ENCODE data around the gene KANTR. TPM values are rescaled to one million over a fixed set of nuclear protein-coding genes. Genes with fewer than 3 reads are reported as not detected.

KANTR gene
- total and polyA plus RNA-seq, 2 donors (not counting 3 experiments of a cell fraction or from before 2014, with no cell fraction given): 3.1 to 9.8 TPM

DNA sequence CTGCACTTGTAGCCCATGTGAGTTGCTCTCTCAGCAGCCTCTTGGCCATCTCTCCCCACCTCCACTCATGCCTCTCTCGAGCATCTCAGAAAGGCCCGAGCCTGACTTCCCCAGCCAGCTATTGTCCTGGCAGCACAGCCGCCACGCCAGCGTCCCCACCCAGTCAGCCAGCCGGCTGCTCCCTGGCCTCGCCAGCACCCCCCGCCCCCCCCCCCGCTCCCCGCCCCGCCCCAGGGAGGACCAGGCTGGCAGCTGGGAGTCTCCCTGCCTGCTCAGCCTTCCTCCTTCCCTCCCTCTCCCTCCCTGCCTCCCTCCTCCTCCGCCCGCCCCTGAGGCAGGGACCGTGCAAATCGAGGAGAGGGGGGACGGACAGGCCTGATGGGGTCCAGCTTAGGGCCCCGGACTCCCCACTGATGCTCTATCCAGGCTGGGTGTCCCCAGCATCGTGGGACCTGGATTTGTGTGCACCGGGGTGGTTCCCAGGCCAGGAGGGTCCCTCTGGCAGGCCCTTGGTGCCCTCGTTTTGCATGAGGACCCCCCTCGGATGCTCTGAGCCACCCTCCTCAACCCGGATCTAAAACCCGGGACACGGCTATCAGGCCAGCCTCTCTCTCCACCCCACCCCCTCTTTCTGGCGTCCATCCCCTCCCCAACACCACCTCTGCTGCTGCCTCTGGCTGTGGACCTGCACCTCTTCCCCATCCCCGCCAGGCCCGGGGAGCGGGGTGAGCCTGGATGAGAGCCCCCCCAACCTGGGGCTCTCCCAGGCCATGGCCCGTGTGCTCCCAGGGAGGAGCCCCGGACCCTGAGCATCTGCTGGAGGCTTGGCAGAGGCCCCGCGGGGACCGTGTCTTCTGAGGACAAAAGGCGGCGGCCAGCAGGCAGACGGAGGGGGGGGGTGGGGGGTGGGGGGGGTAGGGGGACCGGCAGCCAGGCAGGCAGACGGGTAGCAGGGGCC lies 45.5 kb upstream of the KANTR start, which contains the start of gene GPR173:
TSS of gene GPR173 (plus strand) at position 621 of the 958 bp plus-strand sequence. CDS start 27,833 bp downstream, outside the sequence.
- peaks cover 45% of the 10 kb centered on the region for H3K79me2 ChIP-seq (ENCODE audit: control insufficient read depth, insufficient read depth, low read length)
- POLR2A ChIA-PET: interaction anchor here (0.9 kb wide), 1 partner anchor 33 kb away, joined by 4 read pairs; the partner anchor contains the start of gene TSPYL2
- H3K9me3 ChIP-seq (replicated peaks; ENCODE audit: control insufficient read depth, insufficient read depth, low read length): no peaks in the 10 kb centered on the region
- CTCF ChIA-PET: no interaction called here
- dilution Hi-C loops (cut with MboI; ENCODE audit: extremely low pct_ligation_motif_present, low sequenced_read_pairs): no loop called here
- TF ChIP-seq, protein P1, sequence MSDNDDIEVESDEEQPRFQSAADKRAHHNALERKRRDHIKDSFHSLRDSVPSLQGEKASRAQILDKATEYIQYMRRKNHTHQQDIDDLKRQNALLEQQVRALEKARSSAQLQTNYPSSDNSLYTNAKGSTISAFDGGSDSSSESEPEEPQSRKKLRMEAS (IDR thresholded peaks at IDR 0.05; ENCODE audit: insufficient read depth, insufficient read length): no peak
- FAIRE-seq: peak; percentile 86
- no TSS peak for BruUV-seq (replicated peaks)
- peak within 1 kb of the TSS; percentile 76 for H3K4me2 ChIP-seq (ENCODE audit: insufficient read depth, low read length)
- peak within 1 kb of the TSS; percentile 65 for H3K27ac ChIP-seq (ENCODE audit: insufficient read depth, low read depth, low read length)
- no peaks in the 10 kb centered on the region for H3K9me1 ChIP-seq (replicated peaks; ENCODE audit: control insufficient read depth, extremely low read depth, insufficient read depth, low read length)
- H3K4me1 ChIP-seq (ENCODE audit: control insufficient read depth, extremely low read depth, insufficient read depth, low read length): peaks cover 17% of the 10 kb centered on the region
- H3K27me3 ChIP-seq (ENCODE audit: control insufficient read depth in 2 of 2, insufficient read depth in 2 of 2, low read length in 2 of 2): no peaks in the 10 kb centered on the region
- H3K36me3 ChIP-seq (ENCODE audit: control insufficient read depth in 2 of 2, extremely low read depth in 1 of 2, insufficient read depth in 2 of 2, low read length in 2 of 2): no peaks in the 10 kb centered on the region
- peak; percentile 63 for DNase-seq (ENCODE audit: low read depth, low spot score)
- intact Hi-C loops (cut with micrococcal nuclease): loop anchor here (1.0 kb wide), 2 partner anchors 45 to 53 kb away; no protein-coding TSS in a partner anchor
- no peaks in the 10 kb centered on the region for H4K20me1 ChIP-seq (replicated peaks; ENCODE audit: control insufficient read depth, extremely low read depth, insufficient read depth, low read length)
- H2AFZ ChIP-seq (ENCODE audit: low read depth, low read length): peak within 1 kb of the TSS; percentile 89
- peak within 1 kb of the TSS; percentile 63 for H3K9ac ChIP-seq (replicated peaks; ENCODE audit: extremely low read depth, insufficient read depth, low read length)
- H3K4me3 ChIP-seq (replicated peaks in 1 of 3; ENCODE audit: insufficient read depth in 1 of 3, low read depth in 1 of 3, low read length in 3 of 3): peak within 1 kb of the TSS; percentile 70 to 79 (median 70)

DNA sequence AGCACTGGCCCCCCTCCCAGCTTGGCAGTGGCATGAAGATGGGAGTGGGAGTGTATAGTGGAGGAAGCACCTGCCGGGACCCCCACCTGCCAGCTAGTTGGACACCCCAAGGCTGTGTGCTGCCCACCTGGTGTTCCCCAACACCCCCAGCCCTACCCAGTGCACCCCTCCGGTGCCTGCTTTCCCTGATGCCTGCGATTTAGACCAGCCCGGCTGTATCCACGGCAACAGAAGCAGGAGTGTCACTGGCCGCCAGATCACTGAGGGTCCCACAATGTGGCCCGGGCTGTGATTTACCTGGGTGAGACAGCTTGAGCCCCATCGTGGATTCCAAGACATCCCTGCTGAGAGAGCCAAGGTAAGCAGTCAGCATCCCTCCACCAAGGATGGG lies 44.8 kb upstream of the KANTR start:
- CTCF ChIA-PET: no interaction called here

More for the DNA sequence above, 44.8 kb upstream of the KANTR start:
- TF ChIP-seq, protein P1 (IDR thresholded peaks at IDR 0.05; ENCODE audit: insufficient read depth, insufficient read length): no peak
- no peak for TF ChIP-seq MYC (IDR thresholded peaks at IDR 0.05; ENCODE audit: low read depth, low read length)
- H2AFZ ChIP-seq (ENCODE audit: low read depth, low read length): no peak overlapping the region
- H3K9me1 ChIP-seq (replicated peaks; ENCODE audit: control insufficient read depth, extremely low read depth, insufficient read depth, low read length): no peaks in the 10 kb centered on the region
- no peaks in the 10 kb centered on the region for H3K36me3 ChIP-seq (ENCODE audit: control insufficient read depth in 2 of 2, extremely low read depth in 1 of 2, insufficient read depth in 2 of 2, low read length in 2 of 2)
- no peaks in the 10 kb centered on the region for H3K9me3 ChIP-seq (replicated peaks; ENCODE audit: control insufficient read depth, insufficient read depth, low read length)
- peaks cover 48% of the 10 kb centered on the region for H3K79me2 ChIP-seq (ENCODE audit: control insufficient read depth, insufficient read depth, low read length)
- FAIRE-seq (peak; percentile 88), DNase-seq (ENCODE audit: low read depth, low spot score) (no peak)
- no TSS peak for BruUV-seq (replicated peaks)
- H4K20me1 ChIP-seq (replicated peaks; ENCODE audit: control insufficient read depth, extremely low read depth, insufficient read depth, low read length): no peaks in the 10 kb centered on the region
- H3K4me3 ChIP-seq (replicated peaks in 1 of 3; ENCODE audit: insufficient read depth in 1 of 3, low read depth in 1 of 3, low read length in 3 of 3): peak overlapping the region; percentile 56 to 79 (median 70)
- H3K4me2 ChIP-seq (ENCODE audit: insufficient read depth, low read length): peak overlapping the region; percentile 76
- peak overlapping the region; percentile 23 for H3K9ac ChIP-seq (replicated peaks; ENCODE audit: extremely low read depth, insufficient read depth, low read length)
- dilution Hi-C loops (cut with MboI; ENCODE audit: extremely low pct_ligation_motif_present, low sequenced_read_pairs) (no loop called here), intact Hi-C loops (cut with micrococcal nuclease) (no loop called here)
- no peak overlapping the region for H3K27ac ChIP-seq (ENCODE audit: insufficient read depth, low read depth, low read length)
- POLR2A ChIA-PET: interaction anchor here (0.6 kb wide), 1 partner anchor 69 kb away, joined by 4 read pairs; no protein-coding TSS in a partner anchor
- no peaks in the 10 kb centered on the region for H3K27me3 ChIP-seq (ENCODE audit: control insufficient read depth in 2 of 2, insufficient read depth in 2 of 2, low read length in 2 of 2)
- H3K4me1 ChIP-seq (ENCODE audit: control insufficient read depth, extremely low read depth, insufficient read depth, low read length): peaks cover 17% of the 10 kb centered on the region
